Type B pancreatic cell (in vitro differentiated cells): ENCODE data around the gene PHF2. TPM values are rescaled to one million over a fixed set of nuclear protein-coding genes. Genes with fewer than 3 reads are reported as not detected.

ENCODE experiments used
- DNase-seq: peaks from one replicate; pipeline ENCODE4 v3.0.0; 2021; ENCODE audit warnings: mixed read lengths; ENCODE audit not compliant: unreplicated experiment; ENCODE audit errors: extremely low spot score
- H3K27ac Mint-ChIP-seq: 2 replicates; pipeline ENCODE4 v1.8.0; 2021; ENCODE audit warnings: mild to moderate bottlenecking, mixed read lengths
- H3K27me3 Mint-ChIP-seq: 2 replicates; pipeline ENCODE4 v1.8.0; 2021; ENCODE audit warnings: mixed read lengths
- H3K36me3 Mint-ChIP-seq: 2 replicates; pipeline ENCODE4 v1.8.0; 2021; ENCODE audit warnings: mixed read lengths
- H3K4me1 Mint-ChIP-seq: one replicate; pipeline ENCODE4 v1.8.0; 2021; ENCODE audit warnings: mixed read lengths; ENCODE audit not compliant: unreplicated experiment
- H3K4me3 Mint-ChIP-seq: 2 replicates; pipeline ENCODE4 v1.8.0; 2021; ENCODE audit warnings: mild to moderate bottlenecking, mixed read lengths
- H3K9me3 Mint-ChIP-seq: 2 replicates; pipeline ENCODE4 v1.8.0; 2021; ENCODE audit warnings: mixed read lengths
- total RNA-seq: library from RNA; stranded (reverse); gene quantifications from 2 replicates; pipeline ENCODE4 v1.2.1, GENCODE V29; 2021; ENCODE audit warnings: low replicate concordance
- TF ChIP-seq, protein P1 (sequence below): fragments of 200-600 bp; sonication (generic); conservative IDR thresholded peaks from 2 replicates; pipeline ENCODE4 v1.5.0; 2021; ENCODE audit warnings: antibody characterized with exemption, mild to moderate bottlenecking

Gene PHF2
- total RNA-seq, 1 donor from 2014 or later: 34.7 TPM

DNA sequence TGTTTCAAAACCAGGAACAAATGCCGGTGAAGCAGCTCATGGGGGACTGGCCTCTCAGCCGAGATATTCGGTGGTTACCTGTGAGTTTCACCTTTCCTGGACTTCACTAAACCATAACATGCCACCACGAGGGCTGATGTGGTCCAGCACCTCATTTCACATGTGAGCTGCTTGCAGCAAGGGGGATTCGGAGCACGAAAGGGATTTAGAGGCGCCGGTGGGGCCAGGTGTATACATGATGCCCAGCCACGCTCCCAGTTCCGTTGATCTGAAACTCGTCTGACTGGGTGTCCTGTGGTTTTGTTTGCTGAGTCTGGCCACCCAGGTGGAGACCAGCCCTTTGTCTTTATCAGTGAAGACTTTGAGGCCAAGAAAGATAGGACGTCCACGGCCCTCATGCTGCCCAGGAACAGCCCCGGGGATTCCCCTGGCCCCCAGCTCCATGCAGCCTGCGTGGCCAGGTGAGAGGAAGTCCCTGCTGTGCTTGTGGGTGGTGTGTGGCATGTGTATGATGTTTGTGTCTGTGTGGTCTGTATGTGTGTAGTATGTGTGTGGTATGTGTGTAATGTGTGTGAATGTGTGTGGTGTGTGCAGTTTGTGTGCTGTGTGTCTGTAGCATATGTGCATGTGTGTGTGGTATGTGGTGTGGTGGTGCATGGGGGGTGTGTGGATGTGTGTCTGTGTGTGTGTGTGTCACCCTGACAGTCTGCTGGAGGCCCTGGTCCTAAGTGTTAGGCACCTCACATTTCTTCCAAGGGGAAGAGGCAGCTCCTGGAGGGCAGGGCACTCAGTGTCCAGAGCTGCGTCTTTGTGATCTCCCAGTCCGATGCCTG lies 23.4 kb downstream of the PHF2 start:
- no peak overlapping the region for H3K4me3 Mint-ChIP-seq
- H3K4me1 Mint-ChIP-seq: peaks cover 32% of the 10 kb centered on the region
- H3K9me3 Mint-ChIP-seq: no peaks in the 10 kb centered on the region
- peaks cover 3% of the 10 kb centered on the region for H3K36me3 Mint-ChIP-seq
- TF ChIP-seq, protein P1, sequence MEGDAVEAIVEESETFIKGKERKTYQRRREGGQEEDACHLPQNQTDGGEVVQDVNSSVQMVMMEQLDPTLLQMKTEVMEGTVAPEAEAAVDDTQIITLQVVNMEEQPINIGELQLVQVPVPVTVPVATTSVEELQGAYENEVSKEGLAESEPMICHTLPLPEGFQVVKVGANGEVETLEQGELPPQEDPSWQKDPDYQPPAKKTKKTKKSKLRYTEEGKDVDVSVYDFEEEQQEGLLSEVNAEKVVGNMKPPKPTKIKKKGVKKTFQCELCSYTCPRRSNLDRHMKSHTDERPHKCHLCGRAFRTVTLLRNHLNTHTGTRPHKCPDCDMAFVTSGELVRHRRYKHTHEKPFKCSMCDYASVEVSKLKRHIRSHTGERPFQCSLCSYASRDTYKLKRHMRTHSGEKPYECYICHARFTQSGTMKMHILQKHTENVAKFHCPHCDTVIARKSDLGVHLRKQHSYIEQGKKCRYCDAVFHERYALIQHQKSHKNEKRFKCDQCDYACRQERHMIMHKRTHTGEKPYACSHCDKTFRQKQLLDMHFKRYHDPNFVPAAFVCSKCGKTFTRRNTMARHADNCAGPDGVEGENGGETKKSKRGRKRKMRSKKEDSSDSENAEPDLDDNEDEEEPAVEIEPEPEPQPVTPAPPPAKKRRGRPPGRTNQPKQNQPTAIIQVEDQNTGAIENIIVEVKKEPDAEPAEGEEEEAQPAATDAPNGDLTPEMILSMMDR: no peak
- no peak for DNase-seq
- H3K27ac Mint-ChIP-seq: peak overlapping the region; percentile 8
- no peaks in the 10 kb centered on the region for H3K27me3 Mint-ChIP-seq

DNA sequence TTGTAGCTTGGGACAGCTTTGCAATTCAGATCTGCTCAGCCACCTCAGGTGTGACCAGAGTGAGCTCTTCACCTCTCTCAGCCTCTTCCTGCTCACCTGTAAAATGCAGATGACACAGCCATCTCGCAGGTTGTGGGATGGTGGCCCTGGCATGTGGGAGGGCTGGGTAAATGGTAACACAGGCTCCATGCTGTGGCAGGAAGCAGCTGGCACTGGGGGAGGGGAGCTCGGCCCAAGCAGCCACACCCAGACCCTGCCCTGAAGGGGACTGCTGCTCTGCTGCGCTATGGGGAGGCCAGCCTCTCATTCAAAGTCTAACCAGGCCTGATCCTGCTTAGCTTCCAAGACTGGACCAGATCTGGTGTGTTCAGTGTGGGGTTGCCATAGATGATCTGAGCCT lies 24.1 kb downstream of the PHF2 start:
- H3K4me3 Mint-ChIP-seq: no peak overlapping the region
- H3K36me3 Mint-ChIP-seq: peaks cover 8% of the 10 kb centered on the region
- no peaks in the 10 kb centered on the region for H3K27me3 Mint-ChIP-seq
- peak overlapping the region; percentile 8 for H3K27ac Mint-ChIP-seq
- peaks cover 4% of the 10 kb centered on the region for H3K9me3 Mint-ChIP-seq
- H3K4me1 Mint-ChIP-seq: peaks cover 32% of the 10 kb centered on the region
- DNase-seq: no peak
- TF ChIP-seq, protein P1: no peak

DNA sequence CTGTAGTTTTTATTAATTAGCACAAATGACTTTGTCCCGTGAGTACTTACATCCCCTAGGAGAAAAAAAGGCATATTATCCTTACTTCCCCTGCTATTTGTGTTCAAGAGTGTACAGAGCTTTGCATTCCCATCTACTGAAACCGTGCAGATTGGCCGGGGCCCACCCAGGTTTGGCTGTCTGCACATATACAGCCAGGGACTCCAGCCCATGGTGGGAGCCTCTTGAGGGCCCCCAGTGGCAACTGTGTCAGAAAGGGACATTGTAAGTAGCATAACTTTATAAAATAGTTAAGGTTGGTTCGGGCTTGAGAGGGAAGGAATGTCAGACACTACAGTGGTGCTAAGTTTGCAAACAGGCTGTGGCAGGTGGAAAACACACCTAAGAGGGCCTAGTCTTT lies 24.7 kb downstream of the PHF2 start:
- Mint-ChIP-seq H3K27me3 (no peaks in the 10 kb centered on the region), H3K4me3 (no peak overlapping the region), H3K4me1 (peaks cover 29% of the 10 kb centered on the region), H3K36me3 (peaks cover 10% of the 10 kb centered on the region), H3K27ac (no peak overlapping the region), H3K9me3 (peaks cover 6% of the 10 kb centered on the region)
- DNase-seq: no peak
- TF ChIP-seq, protein P1: no peak

DNA sequence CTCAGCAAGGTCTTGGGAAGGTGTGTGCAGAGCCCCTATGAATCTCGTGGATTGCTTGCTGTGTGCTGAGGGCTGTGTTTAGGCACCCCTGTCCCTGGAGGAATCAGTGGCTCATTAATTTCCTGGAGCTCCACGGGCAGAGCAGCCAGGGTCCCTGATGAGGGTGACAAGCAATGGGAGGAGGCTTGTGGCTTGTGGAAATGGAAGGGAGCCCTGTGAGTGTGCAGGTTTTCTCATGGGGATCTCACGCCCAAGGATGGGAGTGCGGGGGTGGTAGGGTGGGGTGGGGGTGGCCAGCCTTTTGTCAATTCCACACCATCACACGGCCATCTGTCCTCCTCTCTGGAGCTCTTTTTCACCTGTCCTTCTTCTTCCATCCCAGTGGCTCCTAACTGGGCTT lies 25.3 kb downstream of the PHF2 start:
- DNase-seq: no peak
- H3K27me3 Mint-ChIP-seq: no peaks in the 10 kb centered on the region
- H3K9me3 Mint-ChIP-seq: peaks cover 11% of the 10 kb centered on the region
- no peak overlapping the region for H3K27ac Mint-ChIP-seq
- H3K4me3 Mint-ChIP-seq: no peak overlapping the region
- H3K4me1 Mint-ChIP-seq: peaks cover 26% of the 10 kb centered on the region
- H3K36me3 Mint-ChIP-seq: peaks cover 16% of the 10 kb centered on the region
- TF ChIP-seq, protein P1: no peak

DNA sequence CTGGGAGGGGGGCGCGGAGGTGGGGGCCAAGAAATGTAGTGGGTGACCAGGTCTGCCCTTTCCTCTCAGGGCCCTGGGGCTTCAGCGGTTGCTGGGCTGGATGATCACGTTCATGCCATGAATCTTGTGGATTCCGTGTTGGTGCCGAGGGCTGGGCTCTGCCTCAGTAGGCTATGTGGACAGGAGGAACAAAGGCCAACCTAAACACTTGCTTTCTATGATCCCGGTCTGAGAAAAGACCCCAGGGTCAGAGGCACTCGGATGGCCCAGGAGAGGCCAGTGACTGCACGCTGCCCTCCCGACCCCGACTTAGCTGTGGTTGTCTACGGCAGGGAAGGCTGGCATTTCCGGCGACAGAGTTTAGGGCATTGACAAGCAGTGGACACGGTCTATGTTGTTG lies 26.6 kb downstream of the PHF2 start:
- no peaks in the 10 kb centered on the region for H3K27me3 Mint-ChIP-seq
- TF ChIP-seq, protein P1: no peak
- H3K4me3 Mint-ChIP-seq: no peak overlapping the region
- H3K4me1 Mint-ChIP-seq: peaks cover 26% of the 10 kb centered on the region
- H3K27ac Mint-ChIP-seq: no peak overlapping the region
- peaks cover 23% of the 10 kb centered on the region for H3K36me3 Mint-ChIP-seq
- no peak for DNase-seq
- H3K9me3 Mint-ChIP-seq: peaks cover 16% of the 10 kb centered on the region
